Measurements from ENCODE around the gene ITPK1.
"Not testable (repeated sequence)": the region's sequence is repeated elsewhere in the genome, so short reads cannot be mapped to it uniquely, and the experiment has no call there.

ITPK1 gene

DNA sequence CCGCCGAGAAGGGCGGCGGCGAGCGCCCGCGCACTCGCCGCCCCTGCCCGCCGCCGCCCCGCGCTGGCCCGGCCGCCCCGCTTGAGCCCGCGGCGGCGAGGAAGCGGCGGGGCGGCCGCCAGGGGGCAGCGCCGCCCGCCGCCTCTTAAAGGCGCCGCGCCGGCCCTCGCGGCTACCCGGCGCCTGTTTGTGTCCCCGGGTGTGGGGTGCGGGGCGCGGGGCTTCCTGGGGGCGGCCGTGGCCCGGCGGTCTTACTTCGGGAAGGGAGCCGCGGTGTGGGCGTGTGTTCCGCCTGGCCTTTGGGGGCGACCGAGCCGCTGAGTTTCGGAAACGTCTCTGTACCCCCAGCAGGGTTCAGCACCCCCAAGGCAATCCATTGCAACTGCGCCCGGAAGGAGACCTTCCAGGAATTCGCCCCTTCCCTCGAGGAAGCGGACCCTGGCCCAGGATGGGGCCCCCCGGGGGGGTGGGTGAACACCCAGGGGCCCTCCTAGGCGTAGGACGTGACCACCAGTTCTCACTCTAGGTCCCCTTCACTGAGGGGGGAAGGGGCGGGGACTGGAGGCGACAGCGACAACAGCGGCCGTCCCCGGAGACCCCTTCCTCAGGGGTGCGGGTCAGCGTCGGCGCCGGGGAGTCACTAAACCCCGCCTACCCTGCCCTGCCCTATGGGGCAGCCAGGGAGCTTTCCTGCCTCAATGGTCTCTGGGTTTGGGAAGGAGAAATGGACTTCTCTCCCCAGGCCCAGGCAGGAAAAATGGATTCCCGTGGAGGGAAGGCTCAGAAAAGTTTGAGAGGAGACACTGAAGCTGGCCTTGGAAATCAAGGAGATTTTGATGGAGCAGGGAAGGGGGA is at the start of gene ITPK1:
Gene ITPK1, minus strand, starts transcription at position 105 of the 855 bp plus-strand sequence. CDS start 762 bp downstream, outside the sequence.
- peak; percentile 79 for DNase-seq (ENCODE audit: low spot score)

DNA sequence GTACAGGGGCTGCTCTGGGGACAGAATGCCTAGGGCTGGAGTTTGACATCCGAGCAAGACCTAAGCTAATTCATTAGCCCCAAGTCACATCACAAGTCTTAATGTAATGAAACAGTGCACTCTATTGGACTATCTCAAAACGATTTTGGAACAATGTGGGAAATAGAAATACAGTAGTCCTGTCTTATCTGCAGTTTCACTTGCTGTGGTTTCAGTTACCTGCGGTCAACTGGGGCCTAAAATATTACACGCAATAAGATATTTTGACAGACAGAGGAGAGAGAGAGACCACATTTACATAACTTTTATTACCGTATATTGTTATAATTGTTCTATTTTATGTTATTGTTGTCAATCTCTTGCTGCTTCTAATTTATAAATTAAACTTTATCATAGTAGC is 47.8 kb upstream of the ITPK1 start:
- DNase-seq (ENCODE audit: low spot score) = no peak

DNA sequence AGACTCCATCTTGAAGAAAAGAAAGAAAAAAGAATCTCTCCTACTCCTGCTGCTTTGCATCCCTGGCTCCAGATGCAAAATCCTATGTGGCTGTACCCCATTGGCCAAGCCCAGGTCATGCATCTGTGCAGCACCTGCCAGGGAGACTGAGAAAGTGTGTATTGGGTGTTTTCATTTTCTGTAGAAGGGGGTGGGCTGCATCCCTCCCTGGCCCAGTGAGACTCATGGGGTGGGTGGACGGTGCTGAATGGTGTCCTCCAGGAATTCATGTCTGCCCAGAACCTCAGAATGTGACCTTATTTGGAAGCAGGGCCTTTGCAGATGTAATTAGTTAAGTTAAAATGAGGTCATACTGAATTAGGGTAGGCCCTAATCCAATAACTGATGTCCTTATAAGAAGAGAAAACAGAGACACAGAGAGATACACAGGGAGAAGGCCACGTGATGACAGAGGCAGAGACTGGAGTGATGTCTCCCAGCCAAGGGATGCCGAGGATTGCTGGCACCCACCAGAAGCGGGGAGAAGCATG is 45.8 kb upstream of the ITPK1 start:
- no peak for DNase-seq (ENCODE audit: low spot score)

DNA sequence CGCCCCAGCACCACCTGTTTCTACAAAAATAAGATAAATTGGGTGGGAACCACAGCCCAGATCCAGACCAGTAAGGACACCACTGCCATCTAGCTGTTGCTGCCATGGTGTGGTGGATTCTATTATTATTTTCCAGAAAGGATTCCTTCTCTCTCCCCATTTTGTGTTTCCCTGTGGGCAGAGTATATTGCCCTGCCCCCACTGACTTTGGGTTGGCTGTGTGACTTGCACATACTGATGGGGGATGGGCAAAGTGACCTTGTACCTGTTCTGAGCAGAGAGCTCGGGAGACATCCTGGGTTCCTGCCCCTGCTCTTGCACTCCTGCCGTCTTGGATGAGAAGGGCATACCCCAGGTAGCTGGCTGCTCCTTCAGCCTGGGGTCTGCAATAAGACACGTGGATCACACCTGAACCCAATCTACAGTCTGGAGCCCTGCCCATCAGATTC is 44.7 kb upstream of the ITPK1 start:
- DNase-seq (ENCODE audit: low spot score) = no peak

DNA sequence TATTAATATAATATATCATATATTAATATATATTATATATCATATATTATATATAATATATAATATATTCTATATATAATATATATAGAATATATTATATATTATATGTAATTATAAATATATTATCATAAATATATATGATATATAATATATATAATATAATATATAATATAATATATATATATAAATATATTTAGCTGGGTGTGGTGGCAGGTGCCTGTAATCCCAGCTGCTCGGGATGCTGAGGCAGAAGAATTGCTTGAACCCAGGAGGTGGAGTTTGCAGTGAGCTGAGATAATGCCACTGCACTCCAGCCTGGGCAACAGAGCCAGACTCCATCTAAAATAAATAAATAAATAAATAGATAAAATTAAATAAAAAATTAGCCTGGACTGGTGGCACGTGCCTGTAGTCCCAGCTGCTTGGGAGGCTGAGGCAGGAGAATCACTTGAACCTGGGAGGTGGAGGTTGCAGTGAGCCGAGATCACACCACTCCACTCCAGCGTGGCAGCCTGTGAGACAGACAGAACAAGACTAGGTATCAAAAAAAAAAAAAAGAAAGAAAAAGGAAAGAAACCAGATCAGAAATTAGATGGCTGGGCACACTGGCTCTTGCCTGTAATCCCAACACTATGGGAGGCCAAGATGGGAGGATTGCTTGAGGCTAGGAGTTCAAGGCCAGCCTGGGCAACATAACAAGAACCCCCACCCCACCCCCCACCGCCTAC is 44.1 kb upstream of the ITPK1 start:
- not testable (repeated sequence) for DNase-seq (ENCODE audit: low spot score)

DNA sequence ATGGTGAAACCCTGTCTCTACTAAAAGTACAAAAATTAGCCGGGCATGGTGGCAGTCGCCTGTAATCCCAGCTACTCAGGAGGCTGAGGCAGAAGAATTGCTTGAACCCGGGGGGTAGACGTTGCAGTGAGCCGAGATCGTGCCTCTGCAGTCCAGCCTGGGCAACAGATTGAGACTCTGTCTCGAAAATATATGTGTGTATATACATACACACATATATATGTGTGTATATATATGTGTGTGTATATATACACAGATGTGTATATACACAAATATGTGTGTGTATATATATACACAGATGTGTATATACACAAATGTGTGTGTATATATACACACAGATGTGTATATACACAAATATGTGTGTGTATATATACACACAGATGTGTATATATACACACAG is 42.6 kb upstream of the ITPK1 start:
- not testable (repeated sequence) for DNase-seq (ENCODE audit: low spot score)

DNA sequence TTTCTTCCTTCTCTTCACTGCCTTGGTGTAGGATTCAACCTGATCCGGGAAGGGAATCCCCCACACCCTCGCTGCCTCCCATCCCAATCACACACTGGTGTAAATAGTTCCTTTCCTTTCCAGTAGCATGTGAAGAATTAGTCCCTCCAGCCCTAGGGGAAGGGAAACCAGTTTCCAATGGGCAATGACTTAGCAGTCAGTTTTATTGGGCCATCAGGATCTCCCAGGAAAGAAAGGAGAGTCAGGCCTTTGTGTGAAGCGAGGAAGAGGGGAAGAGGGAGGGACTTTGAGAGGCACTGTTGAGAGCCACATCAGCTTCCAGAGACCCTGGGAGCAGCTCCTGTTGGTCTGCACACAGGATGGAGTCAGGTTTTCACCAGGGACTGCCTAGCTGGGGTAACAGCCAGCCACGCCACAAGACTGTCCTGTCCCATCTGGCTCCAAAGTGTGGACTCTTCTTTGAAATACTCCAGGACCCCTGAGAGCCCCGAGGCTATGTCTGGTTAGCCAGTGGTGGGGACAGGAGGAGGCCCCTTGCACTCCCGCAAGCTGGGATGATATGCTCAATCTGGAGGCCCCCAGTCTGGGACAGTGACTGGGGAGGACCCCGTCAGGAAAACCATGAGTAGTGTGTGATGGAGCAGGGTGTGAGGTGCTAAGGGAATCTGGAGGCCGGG is 41.1 kb upstream of the ITPK1 start:
- no peak for DNase-seq (ENCODE audit: low spot score)

DNA sequence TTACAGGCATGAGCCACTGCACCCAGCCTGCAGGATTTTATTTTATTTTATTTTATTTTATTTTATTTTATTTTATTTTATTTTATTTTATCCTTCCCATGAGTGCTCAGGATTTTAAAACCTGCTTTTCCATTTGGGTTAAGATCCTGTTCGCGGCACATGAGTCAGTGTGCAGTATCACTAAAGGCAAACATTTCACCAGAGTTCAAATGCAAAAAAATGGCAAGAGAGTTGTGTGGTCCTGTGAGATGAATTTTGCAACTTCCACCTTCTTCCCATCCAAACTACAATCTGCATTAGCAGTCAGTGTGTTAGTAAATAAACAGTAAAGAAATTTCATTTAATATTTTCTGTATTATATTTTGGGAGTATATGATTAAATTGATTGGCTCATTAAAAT is 39.9 kb upstream of the ITPK1 start:
- no peak for DNase-seq (ENCODE audit: low spot score)

DNA sequence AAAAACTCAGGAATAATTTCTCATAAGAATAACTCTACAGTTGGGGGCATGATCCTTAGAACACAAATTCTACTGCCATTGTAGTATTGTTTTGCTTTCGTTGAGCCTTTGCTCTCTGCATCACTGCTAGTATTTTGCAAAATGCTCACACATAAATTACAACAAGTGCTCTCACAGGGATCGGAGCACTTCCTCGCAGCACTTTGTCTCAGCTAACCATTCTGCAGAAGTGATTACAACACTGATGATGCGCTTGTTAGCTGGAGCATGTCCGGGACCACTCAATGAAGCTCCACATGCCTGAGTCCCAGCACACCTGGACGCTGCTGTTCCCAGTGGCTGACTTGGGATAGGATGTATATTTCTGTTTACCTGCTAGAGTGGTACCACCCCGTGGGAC is 37.4 kb upstream of the ITPK1 start:
- DNase-seq (ENCODE audit: low spot score) = no peak

DNA sequence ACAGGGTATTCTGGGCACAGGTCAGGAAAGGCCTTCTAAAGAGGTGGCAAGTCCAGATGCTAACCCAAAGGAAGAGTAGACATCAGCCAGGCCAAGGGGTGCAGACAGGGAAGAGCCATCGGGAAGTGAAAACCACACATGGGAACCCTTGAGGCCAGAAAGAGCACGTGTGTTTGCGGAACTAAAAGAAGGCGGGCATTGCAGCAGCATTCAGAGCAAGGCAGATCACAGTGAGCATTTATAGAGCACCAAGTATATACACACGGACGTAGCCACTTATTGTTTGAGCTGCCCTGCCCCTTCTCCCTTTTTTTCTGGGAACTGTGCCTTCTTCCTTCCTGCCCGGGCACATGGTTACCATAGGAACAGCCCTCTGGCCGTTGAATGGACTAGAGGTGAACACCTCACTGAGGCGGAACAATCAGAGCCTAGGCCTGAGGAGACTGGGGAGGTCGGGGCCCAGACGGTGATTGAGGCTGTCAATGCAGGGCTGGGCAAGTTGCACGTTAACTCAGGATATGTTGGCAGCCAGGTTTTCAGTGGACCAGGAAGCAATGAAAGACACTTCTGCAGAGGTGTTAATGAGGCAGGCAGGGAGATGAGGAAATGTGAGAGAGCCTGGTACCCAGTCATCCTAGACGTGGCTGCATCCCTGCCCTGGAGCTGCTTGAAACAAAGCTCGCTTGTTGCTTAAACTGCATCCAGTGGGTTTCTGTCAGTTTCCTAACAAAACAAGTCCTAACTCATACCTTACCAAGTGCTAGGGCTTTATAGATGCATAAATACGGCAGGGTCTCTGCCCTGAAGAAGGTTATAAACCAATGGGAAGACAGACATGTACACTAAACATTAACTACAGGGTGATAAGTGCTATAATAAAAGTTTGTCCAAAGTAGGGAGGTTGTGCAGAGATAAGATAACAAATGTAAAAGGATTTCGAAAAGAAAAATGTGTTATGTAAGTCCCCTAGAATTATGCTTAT is 34.8 kb upstream of the ITPK1 start:
- no peak for DNase-seq (ENCODE audit: low spot score)

DNA sequence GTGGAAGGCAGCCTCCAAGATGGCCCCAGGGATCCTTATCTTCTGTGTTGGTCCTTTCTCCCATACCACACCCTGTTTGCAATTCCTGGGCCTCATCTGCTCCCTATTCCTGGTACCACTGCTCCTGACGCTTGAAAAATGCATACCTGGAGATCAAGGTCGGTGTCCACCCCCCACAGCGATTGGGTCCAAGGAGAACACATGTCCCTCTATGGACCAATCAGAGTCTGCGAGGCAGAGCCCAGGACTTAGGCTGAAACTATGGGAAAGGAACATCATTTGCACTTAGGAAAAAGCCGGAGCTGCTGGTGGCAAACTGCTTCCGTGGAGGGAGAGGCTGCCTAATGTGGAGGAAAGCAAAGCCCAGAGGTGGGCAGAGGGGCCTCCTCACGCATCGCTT is 33.3 kb upstream of the ITPK1 start:
- DNase-seq (ENCODE audit: low spot score) = no peak

DNA sequence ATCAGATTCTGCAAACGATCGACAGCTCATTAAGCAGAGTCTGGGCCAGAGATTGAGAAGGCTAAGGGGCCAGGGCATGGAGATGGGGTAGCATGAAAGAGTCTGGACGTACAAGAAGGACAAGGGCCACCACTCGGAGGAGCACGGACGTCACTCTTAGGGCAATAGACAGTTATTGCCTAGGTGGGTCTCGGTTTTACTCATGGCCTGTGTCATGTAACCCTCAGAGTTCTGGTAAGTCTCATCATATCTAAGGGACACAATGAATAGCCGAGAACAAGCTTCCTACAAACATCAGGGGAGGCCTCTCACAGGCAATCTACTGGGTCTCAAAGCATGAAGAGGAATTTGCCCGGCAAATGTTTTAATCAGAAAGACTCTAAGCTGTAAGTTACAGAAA is 30.4 kb upstream of the ITPK1 start:
- DNase-seq (ENCODE audit: low spot score) = no peak

DNA sequence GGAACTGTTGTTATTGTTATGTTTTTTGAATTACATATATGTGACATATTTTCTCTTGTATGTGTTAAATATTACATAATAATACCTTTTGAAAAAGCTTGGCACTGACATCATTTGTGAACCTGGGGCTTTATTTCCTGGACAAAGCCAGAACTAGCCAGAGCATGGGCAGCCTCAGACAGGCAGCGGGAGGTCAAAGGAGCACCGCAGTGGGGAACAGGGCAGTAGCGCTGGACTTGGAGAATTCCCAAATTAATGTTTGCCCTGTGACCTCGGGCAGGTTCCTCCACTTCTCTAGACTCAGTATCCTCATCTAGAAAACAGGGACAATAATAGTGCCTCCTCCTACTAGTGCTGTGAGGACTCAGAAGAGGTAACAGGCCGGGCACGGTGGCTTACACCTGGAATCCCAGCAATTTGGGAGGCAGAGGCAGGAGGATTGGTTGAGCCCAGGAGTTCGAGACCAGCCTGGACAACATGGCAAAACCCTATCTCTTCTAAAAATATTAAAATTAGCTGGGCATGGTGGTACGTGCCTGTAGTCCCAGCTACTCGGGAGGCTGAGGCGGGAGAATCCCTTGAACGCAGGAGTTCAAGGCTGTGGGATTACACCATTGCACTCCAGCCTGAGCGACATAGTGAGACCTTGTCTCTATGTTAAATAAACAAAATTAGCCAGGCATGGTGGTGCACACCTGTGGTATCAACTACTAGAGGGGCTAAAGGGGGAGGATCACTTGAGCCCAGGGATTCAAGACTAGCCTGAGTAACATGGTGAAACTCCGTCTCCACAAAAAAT is 27.3 kb upstream of the ITPK1 start:
- no peak for DNase-seq (ENCODE audit: low spot score)

DNA sequence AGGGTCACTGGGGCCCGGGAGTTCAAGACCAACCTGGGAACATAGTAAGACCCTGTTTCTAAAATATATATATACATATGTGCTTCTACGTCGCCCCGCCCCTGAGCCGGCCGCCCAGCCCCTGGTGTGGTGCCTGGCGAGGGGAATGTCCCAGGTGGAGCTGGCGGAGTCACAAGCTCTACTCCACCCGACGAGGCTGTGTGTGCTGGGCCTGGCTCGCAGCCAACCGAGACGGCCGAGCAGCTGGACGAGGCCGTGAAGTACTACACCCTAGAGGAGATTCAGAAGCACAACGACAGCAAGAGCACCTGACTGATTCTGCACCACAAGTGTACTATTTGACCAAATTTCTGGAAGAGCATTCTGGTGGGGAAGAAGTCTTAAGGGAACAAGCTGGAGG is 22.1 kb upstream of the ITPK1 start:
- DNase-seq (ENCODE audit: low spot score) = no peak

DNA sequence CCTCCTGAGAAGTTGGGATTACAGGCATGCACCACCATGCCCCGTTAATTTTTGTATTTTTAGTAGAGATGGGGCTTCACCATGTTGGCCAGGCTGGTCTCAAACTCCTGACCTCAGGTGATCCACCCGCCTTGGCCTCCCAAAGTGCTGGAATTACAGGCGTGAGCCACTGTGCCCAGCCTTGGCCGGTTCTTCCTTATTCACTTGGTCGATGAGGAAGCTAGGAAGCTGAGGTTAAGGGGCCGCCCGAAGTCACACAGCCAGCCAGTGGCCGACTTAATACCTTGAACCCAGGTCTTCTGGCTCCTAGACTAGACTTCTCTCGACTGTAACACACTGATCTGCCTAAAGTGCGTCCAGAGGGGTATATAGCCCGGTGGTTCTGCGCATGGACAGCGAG is 20.8 kb upstream of the ITPK1 start:
- DNase-seq (ENCODE audit: low spot score) = not testable (repeated sequence)

DNA sequence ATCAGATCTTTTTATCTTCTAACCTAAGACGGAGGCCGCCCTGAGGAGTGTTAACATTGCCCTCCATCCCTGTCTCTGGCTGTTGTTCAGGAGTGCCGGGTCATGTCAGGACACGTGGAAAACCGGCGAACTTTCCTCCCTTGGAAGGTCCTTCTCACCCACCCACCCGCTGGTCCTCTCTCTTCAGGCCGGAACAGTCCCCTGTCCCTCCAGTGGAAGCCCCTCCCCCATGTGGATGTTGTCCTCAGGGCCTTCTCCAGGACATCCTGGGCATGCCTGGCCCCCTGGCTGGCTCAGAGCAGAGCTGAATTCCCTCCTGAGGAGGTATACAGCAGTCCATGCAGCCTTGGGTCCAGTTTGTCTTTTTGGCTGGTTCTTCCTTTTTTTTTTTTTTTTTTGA is 20.3 kb upstream of the ITPK1 start:
- DNase-seq (ENCODE audit: low spot score) = no peak

DNA sequence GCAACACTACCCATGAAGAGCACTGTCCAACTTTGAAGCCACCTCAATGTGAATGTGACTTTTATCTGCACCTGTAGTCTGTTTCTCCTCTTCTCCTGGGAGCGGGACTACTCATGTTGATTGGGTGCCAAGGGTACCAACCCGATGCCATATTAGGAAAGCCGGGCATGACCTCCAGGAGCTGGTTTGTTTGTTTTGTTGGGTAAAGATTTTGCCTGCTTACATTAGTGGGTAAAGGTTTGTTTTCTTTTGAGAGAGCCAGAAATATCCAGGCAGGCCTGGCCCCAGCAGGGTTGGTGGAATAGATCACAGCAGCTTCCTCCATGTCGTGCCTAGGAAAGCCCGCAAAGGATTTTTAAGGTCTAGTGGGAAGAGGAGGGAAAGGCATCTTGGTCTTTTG is 19.7 kb upstream of the ITPK1 start:
- DNase-seq (ENCODE audit: low spot score) = no peak

DNA sequence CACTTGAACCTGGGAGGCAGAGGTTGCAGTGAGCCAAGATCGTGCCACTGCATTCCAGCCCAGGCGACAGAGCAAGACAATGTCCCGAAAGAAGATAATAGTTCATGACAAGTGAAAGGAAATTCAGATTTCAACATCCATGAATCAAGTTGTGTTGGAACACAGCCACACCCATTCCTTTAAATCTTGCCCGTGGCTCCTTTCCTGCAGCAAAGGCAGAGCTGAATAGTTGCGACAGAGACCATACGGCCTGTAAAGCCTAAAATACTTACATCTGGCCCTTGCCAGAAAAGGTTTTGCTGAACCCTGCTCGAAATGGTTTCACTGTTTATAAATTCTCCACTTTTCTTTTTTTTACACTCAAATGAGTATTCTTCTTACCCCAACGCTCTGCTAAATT is 17.7 kb upstream of the ITPK1 start:
- no peak for DNase-seq (ENCODE audit: low spot score)

DNA sequence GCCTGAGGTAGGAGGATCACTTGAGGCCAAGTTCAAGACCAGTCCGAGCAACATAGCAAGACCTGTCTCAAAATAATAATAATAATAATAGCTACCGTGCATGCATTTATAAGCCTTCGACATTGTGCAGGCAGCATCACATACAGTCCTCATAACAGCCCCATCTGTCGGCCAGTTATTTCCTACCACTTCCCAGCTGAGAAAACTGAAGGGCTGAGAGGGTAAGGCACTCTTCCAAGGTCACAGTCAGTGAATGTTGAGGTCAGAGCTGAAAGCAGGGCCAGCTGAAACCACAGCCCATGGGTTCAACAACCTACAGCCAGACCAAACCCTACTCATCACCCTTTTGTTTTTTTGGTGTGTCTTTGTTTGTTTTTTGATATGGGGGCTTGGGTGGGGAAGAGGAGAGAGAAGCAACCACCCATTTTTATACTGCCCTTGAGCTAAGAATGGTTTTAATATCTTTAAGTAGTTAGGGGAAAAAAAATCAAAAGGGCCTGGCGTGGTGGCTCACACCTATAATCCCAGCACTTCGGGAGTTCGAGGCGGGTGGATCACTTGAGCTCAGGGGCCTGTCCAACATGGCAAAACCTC is 16.8 kb upstream of the ITPK1 start:
- DNase-seq (ENCODE audit: low spot score) = peak; percentile 34

DNA sequence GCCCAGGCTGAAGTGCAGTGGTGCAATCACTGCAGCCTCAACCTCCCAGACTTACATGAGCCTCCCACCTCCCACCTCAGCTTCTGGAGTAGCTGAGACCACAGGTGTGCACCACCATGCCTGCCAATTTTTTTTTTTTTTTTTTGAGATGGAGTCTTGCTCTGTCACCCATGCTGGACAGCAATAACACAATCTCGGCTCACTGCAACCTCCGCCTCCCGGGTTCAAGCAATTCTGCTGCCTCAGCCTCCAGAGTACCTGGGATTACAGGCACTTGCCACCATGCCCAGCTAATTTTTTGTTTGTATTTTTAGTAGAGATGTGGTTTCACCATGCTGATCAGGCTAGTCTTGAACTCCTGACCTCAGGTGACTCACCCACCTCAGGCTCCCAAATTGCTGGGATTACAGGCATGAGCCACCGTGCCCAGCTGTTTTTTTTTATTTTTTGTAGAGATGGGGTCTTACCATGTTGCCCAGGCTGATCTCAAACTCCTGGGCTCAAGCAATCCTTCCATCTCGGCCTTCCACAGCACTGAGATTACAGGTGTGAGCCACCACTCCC is 15.6 kb upstream of the ITPK1 start:
- not testable (repeated sequence) for DNase-seq (ENCODE audit: low spot score)

All from germinal center (tissue), 1 donor.